ENCODE data around the gene CALHM4. TPM values are rescaled to one million over a fixed set of nuclear protein-coding genes. Genes with fewer than 3 reads are reported as not detected.

CALHM4 gene
- total and polyA plus RNA-seq, 2 of the 13 experiments (the other 11 are each of a cell fraction or from before 2014, with no cell fraction given): not detected

GRCh38 chr6:116570856-116571682 lies 17.5 kb downstream of the CALHM4 start, which contains the start of gene RWDD1 (continued):
- TF ChIP-seq TOE1 (CRISPR knock-in tag; IDR thresholded peaks at IDR 0.05) (peak; percentile 85), NCOA2 (CRISPR knock-in tag; IDR thresholded peaks at IDR 0.05) (peak; percentile 79; the same call in 1 of the 2 replicates), ATRX (CRISPR knock-in tag; IDR thresholded peaks at IDR 0.05; ENCODE audit: borderline replicate concordance) (no peak), JARID2 (CRISPR knock-in tag; IDR thresholded peaks at IDR 0.05; ENCODE audit: insufficient replicate concordance) (no peak), KDM5B (CRISPR knock-in tag; IDR thresholded peaks at IDR 0.05; ENCODE audit: borderline replicate concordance) (peak; percentile 96; the same call in 1 of the 2 replicates), IKZF5 (CRISPR knock-in tag; IDR thresholded peaks at IDR 0.05) (peak; percentile 97), ZNF639 (CRISPR knock-in tag; conservative IDR thresholded peaks at IDR 0.05) (peak; percentile 95), ZNF333 (CRISPR knock-in tag; IDR thresholded peaks at IDR 0.05; ENCODE audit: borderline replicate concordance) (peak; percentile 85; the same call in 1 of the 2 replicates), AHDC1 (CRISPR knock-in tag; IDR thresholded peaks at IDR 0.05; ENCODE audit: borderline replicate concordance) (peak; percentile 43; the same call in 1 of the 2 replicates), RFX5 (IDR thresholded peaks at IDR 0.05; ENCODE audit: low read depth, low read length) (no peak; the same call in 1 of the 2 replicates), ZBTB42 (CRISPR knock-in tag; IDR thresholded peaks at IDR 0.05) (no peak), ZNF224 (CRISPR knock-in tag; IDR thresholded peaks at IDR 0.05) (no peak; the same call in 1 of the 2 replicates), ZNF790 (CRISPR knock-in tag; IDR thresholded peaks at IDR 0.05; ENCODE audit: borderline replicate concordance) (0 out of 2 replicates have a peak, but pooled peaks have one; percentile 68), ZNF430 (CRISPR knock-in tag; IDR thresholded peaks at IDR 0.05) (peak; percentile 74; the same call in 1 of the 2 replicates), ZNF570 (CRISPR knock-in tag; IDR thresholded peaks at IDR 0.05; ENCODE audit: borderline replicate concordance) (peak; percentile 84; the same call in 1 of the 2 replicates), ZNF556 (CRISPR knock-in tag; IDR thresholded peaks at IDR 0.05; ENCODE audit: borderline replicate concordance) (peak; percentile 99), ZNF563 (CRISPR knock-in tag; IDR thresholded peaks at IDR 0.05) (peak; percentile 95), SNRNP70 (IDR thresholded peaks at IDR 0.05; ENCODE audit: low read depth, low read length) (no peak), ZNF260 (CRISPR knock-in tag; IDR thresholded peaks at IDR 0.05; ENCODE audit: borderline replicate concordance, low read depth) (no peak), IKZF1 (IDR thresholded peaks at IDR 0.05) (no peak), XBP1 (CRISPR knock-in tag; IDR thresholded peaks at IDR 0.05) (0 out of 2 replicates have a peak, but pooled peaks have one; percentile 18), ZNF572 (CRISPR knock-in tag; IDR thresholded peaks at IDR 0.05) (peak; percentile 35; the same call in 1 of the 2 replicates)
